SK-N-SH treated with all-trans-retinoic acid at 6 μM for 48 hours (cell line): ENCODE results near the gene LMBR1.

Experiments used
- ESRRG ChIP-seq: fragments of 250-450 bp; sonication (Bioruptor Pico); IDR thresholded peaks from 2 replicates; pipeline ENCODE4 v1.6.1; 2021; ENCODE audit warnings: mild to moderate bottlenecking
- PPARA ChIP-seq: fragments of 250-450 bp; sonication (Bioruptor Pico); IDR thresholded peaks from 2 replicates; pipeline ENCODE4 v1.5.0; 2020; ENCODE audit warnings: mild to moderate bottlenecking, borderline replicate concordance
- SNAI2 ChIP-seq: fragments of 250-450 bp; sonication (Bioruptor Pico); IDR thresholded peaks from 2 replicates; pipeline ENCODE4 v1.5.0; 2020; ENCODE audit warnings: mild to moderate bottlenecking, moderate library complexity
- TCF4 ChIP-seq: fragments of 250-450 bp; sonication (Bioruptor Pico); IDR thresholded peaks from 2 replicates; pipeline ENCODE4 v1.8.0; 2021; ENCODE audit warnings: mild to moderate bottlenecking, moderate library complexity, borderline replicate concordance
- ZC3H10 ChIP-seq: fragments of 250-450 bp; sonication (Bioruptor Pico); IDR thresholded peaks from 2 replicates; pipeline ENCODE4 v1.5.1; 2021; ENCODE audit warnings: mild to moderate bottlenecking, moderate library complexity
- TF ChIP-seq, protein P1 (sequence below): fragments of 250-450 bp; sonication (Bioruptor Pico); IDR thresholded peaks from 2 replicates; pipeline ENCODE4 v1.5.0; 2020; ENCODE audit warnings: mild to moderate bottlenecking, moderate library complexity
- TF ChIP-seq, protein P2 (sequence below): fragments of 250-450 bp; sonication (Bioruptor Pico); IDR thresholded peaks from 2 replicates; pipeline ENCODE4 v1.5.1; 2021; ENCODE audit warnings: mild to moderate bottlenecking, moderate library complexity
- TF ChIP-seq, protein P3 (sequence below): fragments of 250-450 bp; sonication (Bioruptor Pico); IDR thresholded peaks from 2 replicates; pipeline ENCODE4 v1.8.0; 2021; ENCODE audit warnings: low read depth, mild to moderate bottlenecking, moderate library complexity, borderline replicate concordance

DNA sequence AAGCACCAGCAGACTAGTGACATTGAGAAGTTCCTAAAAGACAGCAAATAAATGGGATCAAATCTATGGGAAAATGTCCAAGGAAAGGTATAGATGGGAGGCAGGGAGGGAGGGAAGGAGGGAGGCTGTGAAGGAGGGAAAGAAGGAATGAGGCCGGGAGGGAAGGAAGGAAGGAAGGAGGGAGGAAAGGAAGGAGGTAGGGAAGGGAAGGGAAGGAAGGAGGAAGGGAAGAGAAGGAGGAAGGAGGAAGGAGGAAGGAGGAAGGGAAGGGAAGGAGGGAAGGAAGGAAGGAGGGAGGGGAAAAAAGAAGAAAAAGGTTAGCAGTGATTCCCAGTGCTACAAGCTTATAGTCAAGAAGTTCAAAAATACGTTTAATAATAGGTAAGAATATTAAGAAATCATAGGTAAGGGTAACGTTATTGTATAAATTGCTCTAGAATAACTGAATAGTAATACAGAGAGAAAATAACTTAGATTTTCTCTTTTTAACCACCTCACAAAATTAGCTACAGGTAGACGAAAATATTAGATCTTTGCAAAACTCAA is 106.9 kb downstream of the LMBR1 start:
- TF ChIP-seq PPARA (CRISPR knock-in tag), result no peak
- TF ChIP-seq, protein P1, sequence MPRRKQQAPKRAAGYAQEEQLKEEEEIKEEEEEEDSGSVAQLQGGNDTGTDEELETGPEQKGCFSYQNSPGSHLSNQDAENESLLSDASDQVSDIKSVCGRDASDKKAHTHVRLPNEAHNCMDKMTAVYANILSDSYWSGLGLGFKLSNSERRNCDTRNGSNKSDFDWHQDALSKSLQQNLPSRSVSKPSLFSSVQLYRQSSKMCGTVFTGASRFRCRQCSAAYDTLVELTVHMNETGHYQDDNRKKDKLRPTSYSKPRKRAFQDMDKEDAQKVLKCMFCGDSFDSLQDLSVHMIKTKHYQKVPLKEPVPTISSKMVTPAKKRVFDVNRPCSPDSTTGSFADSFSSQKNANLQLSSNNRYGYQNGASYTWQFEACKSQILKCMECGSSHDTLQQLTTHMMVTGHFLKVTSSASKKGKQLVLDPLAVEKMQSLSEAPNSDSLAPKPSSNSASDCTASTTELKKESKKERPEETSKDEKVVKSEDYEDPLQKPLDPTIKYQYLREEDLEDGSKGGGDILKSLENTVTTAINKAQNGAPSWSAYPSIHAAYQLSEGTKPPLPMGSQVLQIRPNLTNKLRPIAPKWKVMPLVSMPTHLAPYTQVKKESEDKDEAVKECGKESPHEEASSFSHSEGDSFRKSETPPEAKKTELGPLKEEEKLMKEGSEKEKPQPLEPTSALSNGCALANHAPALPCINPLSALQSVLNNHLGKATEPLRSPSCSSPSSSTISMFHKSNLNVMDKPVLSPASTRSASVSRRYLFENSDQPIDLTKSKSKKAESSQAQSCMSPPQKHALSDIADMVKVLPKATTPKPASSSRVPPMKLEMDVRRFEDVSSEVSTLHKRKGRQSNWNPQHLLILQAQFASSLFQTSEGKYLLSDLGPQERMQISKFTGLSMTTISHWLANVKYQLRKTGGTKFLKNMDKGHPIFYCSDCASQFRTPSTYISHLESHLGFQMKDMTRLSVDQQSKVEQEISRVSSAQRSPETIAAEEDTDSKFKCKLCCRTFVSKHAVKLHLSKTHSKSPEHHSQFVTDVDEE (CRISPR knock-in tag), result no peak
- TF ChIP-seq SNAI2, result no peak
- TF ChIP-seq, protein P2, sequence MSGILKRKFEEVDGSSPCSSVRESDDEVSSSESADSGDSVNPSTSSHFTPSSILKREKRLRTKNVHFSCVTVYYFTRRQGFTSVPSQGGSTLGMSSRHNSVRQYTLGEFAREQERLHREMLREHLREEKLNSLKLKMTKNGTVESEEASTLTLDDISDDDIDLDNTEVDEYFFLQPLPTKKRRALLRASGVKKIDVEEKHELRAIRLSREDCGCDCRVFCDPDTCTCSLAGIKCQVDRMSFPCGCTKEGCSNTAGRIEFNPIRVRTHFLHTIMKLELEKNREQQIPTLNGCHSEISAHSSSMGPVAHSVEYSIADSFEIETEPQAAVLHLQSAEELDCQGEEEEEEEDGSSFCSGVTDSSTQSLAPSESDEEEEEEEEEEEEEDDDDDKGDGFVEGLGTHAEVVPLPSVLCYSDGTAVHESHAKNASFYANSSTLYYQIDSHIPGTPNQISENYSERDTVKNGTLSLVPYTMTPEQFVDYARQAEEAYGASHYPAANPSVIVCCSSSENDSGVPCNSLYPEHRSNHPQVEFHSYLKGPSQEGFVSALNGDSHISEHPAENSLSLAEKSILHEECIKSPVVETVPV (CRISPR knock-in tag), result no peak
- TF ChIP-seq ZC3H10 (CRISPR knock-in tag), result no peak
- TF ChIP-seq, protein P3, sequence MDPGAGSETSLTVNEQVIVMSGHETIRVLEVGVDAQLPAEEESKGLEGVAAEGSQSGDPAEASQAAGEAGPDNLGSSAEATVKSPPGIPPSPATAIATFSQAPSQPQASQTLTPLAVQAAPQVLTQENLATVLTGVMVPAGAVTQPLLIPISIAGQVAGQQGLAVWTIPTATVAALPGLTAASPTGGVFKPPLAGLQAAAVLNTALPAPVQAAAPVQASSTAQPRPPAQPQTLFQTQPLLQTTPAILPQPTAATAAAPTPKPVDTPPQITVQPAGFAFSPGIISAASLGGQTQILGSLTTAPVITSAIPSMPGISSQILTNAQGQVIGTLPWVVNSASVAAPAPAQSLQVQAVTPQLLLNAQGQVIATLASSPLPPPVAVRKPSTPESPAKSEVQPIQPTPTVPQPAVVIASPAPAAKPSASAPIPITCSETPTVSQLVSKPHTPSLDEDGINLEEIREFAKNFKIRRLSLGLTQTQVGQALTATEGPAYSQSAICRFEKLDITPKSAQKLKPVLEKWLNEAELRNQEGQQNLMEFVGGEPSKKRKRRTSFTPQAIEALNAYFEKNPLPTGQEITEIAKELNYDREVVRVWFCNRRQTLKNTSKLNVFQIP (CRISPR knock-in tag), result no peak
- no peak for TF ChIP-seq TCF4 (CRISPR knock-in tag)
- no peak for TF ChIP-seq ESRRG (CRISPR knock-in tag)
